Mononuclear cell (primary cell): ENCODE measurements around the gene SOD2. TPM values are rescaled to one million over a fixed set of nuclear protein-coding genes. Genes with fewer than 3 reads are reported as not detected.
"Not testable (repeated sequence)": the region's sequence is repeated elsewhere in the genome, so short reads cannot be mapped to it uniquely, and the experiment has no call there.

ENCODE experiments used
- H3K27me3 ChIP-seq: 2 replicates; pipeline ENCODE4 v1.6.0; 2011; ENCODE audit warnings: low read length, control low read depth; ENCODE audit not compliant: insufficient read depth
- H3K4me1 ChIP-seq: 2 replicates; pipeline ENCODE4 v1.5.1; 2011; ENCODE audit warnings: mild to moderate bottlenecking, low read length, control low read depth; ENCODE audit not compliant: insufficient read depth
- H3K4me3 ChIP-seq: 2 replicates; pipeline ENCODE4 v1.5.1; 2011; ENCODE audit warnings: mild to moderate bottlenecking, low read length, moderate library complexity
- H3K9me3 ChIP-seq: 2 replicates; pipeline ENCODE4 v1.5.1; 2011; ENCODE audit warnings: low read depth, mild to moderate bottlenecking, control low read depth, low read length
- total RNA-seq: library from RNA; depleted of rRNA; stranded (reverse); fragments of >200 nt; gene quantifications from one replicate; pipeline ENCODE4 v1.2.3, GENCODE V29; 2012

The SOD2 gene
- total RNA-seq, 1 donor: 932 TPM

GRCh38 chr6:159723259-159723658 lies 30.2 kb upstream of the SOD2 start:
- H3K27me3 ChIP-seq: no peaks in the 10 kb centered on the region
- H3K4me1 ChIP-seq: peaks cover 23% of the 10 kb centered on the region
- H3K9me3 ChIP-seq: no peaks in the 10 kb centered on the region
- no peak overlapping the region for H3K4me3 ChIP-seq

- Histone ChIP-seq H3K4me1 (peaks cover 23% of the 10 kb centered on the region), H3K4me3 (no peak overlapping the region), H3K27me3 (no peaks in the 10 kb centered on the region), H3K9me3 (no peaks in the 10 kb centered on the region)
These were observed 29.6 kb upstream of the SOD2 start for GRCh38 chr6:159722655-159723054.

GRCh38 chr6:159721981-159722380 lies 28.9 kb upstream of the SOD2 start:
- H3K4me1 ChIP-seq: peaks cover 26% of the 10 kb centered on the region
- H3K27me3 ChIP-seq, H3K4me3 ChIP-seq, H3K9me3 ChIP-seq: not testable (repeated sequence)

- Histone ChIP-seq H3K4me3 (no peak overlapping the region), H3K4me1 (peaks cover 28% of the 10 kb centered on the region), H3K9me3 (no peaks in the 10 kb centered on the region), H3K27me3 (no peaks in the 10 kb centered on the region)
These were observed 27.7 kb upstream of the SOD2 start for GRCh38 chr6:159720708-159721107.

- Histone ChIP-seq H3K9me3 (no peaks in the 10 kb centered on the region), H3K4me3 (no peak overlapping the region), H3K4me1 (peaks cover 31% of the 10 kb centered on the region), H3K27me3 (no peaks in the 10 kb centered on the region)
These were observed 26.2 kb upstream of the SOD2 start for GRCh38 chr6:159719287-159719686.

GRCh38 chr6:159718634-159719033 lies 25.6 kb upstream of the SOD2 start:
- no peaks in the 10 kb centered on the region for H3K9me3 ChIP-seq
- H3K4me3 ChIP-seq: no peak overlapping the region
- H3K4me1 ChIP-seq: peaks cover 33% of the 10 kb centered on the region

GRCh38 chr6:159716247-159717096 lies 23.4 kb upstream of the SOD2 start:
- Histone ChIP-seq H3K4me3 (no peak overlapping the region), H3K27me3 (no peaks in the 10 kb centered on the region), H3K4me1 (peaks cover 33% of the 10 kb centered on the region), H3K9me3 (no peaks in the 10 kb centered on the region)

More at GRCh38 chr6:159718634-159719033, 25.6 kb upstream of the SOD2 start:
- H3K27me3 ChIP-seq: no peaks in the 10 kb centered on the region

- Histone ChIP-seq H3K27me3 (no peaks in the 10 kb centered on the region), H3K4me3 (no peak overlapping the region), H3K9me3 (no peaks in the 10 kb centered on the region), H3K4me1 (peaks cover 33% of the 10 kb centered on the region)
These were observed 22.6 kb upstream of the SOD2 start for GRCh38 chr6:159715605-159716004.

- Histone ChIP-seq H3K4me3 (no peak overlapping the region), H3K27me3 (no peaks in the 10 kb centered on the region), H3K4me1 (peaks cover 33% of the 10 kb centered on the region), H3K9me3 (no peaks in the 10 kb centered on the region)
These were observed 22.1 kb upstream of the SOD2 start for GRCh38 chr6:159715166-159715565.

- H3K4me1 ChIP-seq: peaks cover 33% of the 10 kb centered on the region
These were observed 21.4 kb upstream of the SOD2 start for GRCh38 chr6:159714404-159714803.

GRCh38 chr6:159713984-159714383 lies 20.9 kb upstream of the SOD2 start:
- no peaks in the 10 kb centered on the region for H3K9me3 ChIP-seq
- peaks cover 33% of the 10 kb centered on the region for H3K4me1 ChIP-seq
- no peak overlapping the region for H3K4me3 ChIP-seq
- no peaks in the 10 kb centered on the region for H3K27me3 ChIP-seq

More at GRCh38 chr6:159714404-159714803, 21.4 kb upstream of the SOD2 start:
- Histone ChIP-seq H3K4me3 (no peak overlapping the region), H3K9me3 (no peaks in the 10 kb centered on the region), H3K27me3 (no peaks in the 10 kb centered on the region)

GRCh38 chr6:159712389-159712788 lies 19.3 kb upstream of the SOD2 start:
- not testable (repeated sequence) for H3K27me3 ChIP-seq, H3K4me3 ChIP-seq, H3K9me3 ChIP-seq
- H3K4me1 ChIP-seq: peaks cover 33% of the 10 kb centered on the region

- H3K27me3 ChIP-seq, H3K9me3 ChIP-seq, H3K4me3 ChIP-seq: not testable (repeated sequence)
- H3K4me1 ChIP-seq: peaks cover 16% of the 10 kb centered on the region
These were observed 17.6 kb upstream of the SOD2 start for GRCh38 chr6:159710603-159711002.

- peaks cover 19% of the 10 kb centered on the region for H3K4me1 ChIP-seq
- H3K9me3 ChIP-seq: no peaks in the 10 kb centered on the region
- H3K27me3 ChIP-seq: no peaks in the 10 kb centered on the region
- no peak overlapping the region for H3K4me3 ChIP-seq
These were observed 8.5 kb upstream of the SOD2 start for GRCh38 chr6:159701413-159701999.

GRCh38 chr6:159700970-159701369 lies 7.9 kb upstream of the SOD2 start:
- Histone ChIP-seq H3K4me1 (peaks cover 19% of the 10 kb centered on the region), H3K4me3 (no peak overlapping the region), H3K9me3 (no peaks in the 10 kb centered on the region), H3K27me3 (no peaks in the 10 kb centered on the region)

- Histone ChIP-seq H3K9me3 (no peaks in the 10 kb centered on the region), H3K4me1 (peaks cover 36% of the 10 kb centered on the region), H3K4me3 (no peak overlapping the region), H3K27me3 (no peaks in the 10 kb centered on the region)
These were observed 2.9 kb upstream of the SOD2 start for GRCh38 chr6:159695984-159696383.
